GM23338 (cell line): Measurements from ENCODE around the gene MAOB. TPM values are rescaled to one million over a fixed set of nuclear protein-coding genes. Genes with fewer than 3 reads are reported as not detected.

Source experiments
- ATAC-seq: fragments of 200-7000 bp; cut with Tn5 transposase; 3 replicates; pipeline ENCODE4 v1.9.1; 2020
- DNase-seq: peaks from one replicate; pipeline ENCODE4 v3.0.0-alpha.2; 2015; ENCODE audit warnings: low spot score
- H2AFZ ChIP-seq: fragments of 200-600 bp; sonication (generic); 2 replicates; pipeline ENCODE4 v1.8.0; 2016; ENCODE audit warnings: antibody characterized with exemption, mild to moderate bottlenecking, moderate library complexity
- H3F3A ChIP-seq: fragments of 200-600 bp; sonication (generic); replicated peaks from 2 replicates; pipeline ENCODE4 v1.8.0; 2017; ENCODE audit warnings: antibody characterized with exemption, mixed run types, low read depth
- H3K27ac ChIP-seq: fragments of 200-600 bp; sonication (generic); 2 replicates; pipeline ENCODE4 v1.6.1; 2016; ENCODE audit warnings: low read depth
- H3K27me3 ChIP-seq: fragments of 200-600 bp; sonication (generic); 2 replicates; pipeline ENCODE4 v1.8.0; 2016; ENCODE audit warnings: mild to moderate bottlenecking, mixed run types, moderate library complexity; ENCODE audit not compliant: insufficient read depth
- H3K36me3 ChIP-seq: fragments of 200-600 bp; sonication (generic); 2 replicates; pipeline ENCODE4 v1.8.0; 2016; ENCODE audit warnings: mild to moderate bottlenecking; ENCODE audit not compliant: insufficient read depth
- H3K4me1 ChIP-seq: fragments of 200-600 bp; sonication (generic); 2 replicates; pipeline ENCODE4 v1.8.0; 2016; ENCODE audit warnings: mild to moderate bottlenecking, moderate library complexity; ENCODE audit not compliant: insufficient read depth
- H3K4me2 ChIP-seq: fragments of 200-600 bp; sonication (generic); 2 replicates; pipeline ENCODE4 v1.7.1; 2017; ENCODE audit warnings: mixed run types
- H3K4me3 ChIP-seq: fragments of 200-600 bp; sonication (generic); 2 replicates; pipeline ENCODE4 v1.6.1; 2016; ENCODE audit warnings: mixed run types
- H3K79me2 ChIP-seq: fragments of 200-600 bp; sonication (generic); replicated peaks from 2 replicates; pipeline ENCODE4 v1.8.0; 2017; ENCODE audit warnings: mild to moderate bottlenecking; ENCODE audit not compliant: insufficient read depth
- H3K9me2 ChIP-seq: fragments of 200-600 bp; sonication (generic); 2 replicates; pipeline ENCODE4 v1.8.0; 2017; ENCODE audit not compliant: insufficient read depth
- H4K20me1 ChIP-seq: fragments of 200-600 bp; sonication (generic); replicated peaks from 2 replicates; pipeline ENCODE4 v1.8.0; 2017; ENCODE audit warnings: mild to moderate bottlenecking; ENCODE audit not compliant: insufficient read depth
- H3K27ac Mint-ChIP-seq: 2 replicates; pipeline ENCODE4 v1.8.0; 2020; ENCODE audit warnings: inconsistent platforms, mild to moderate bottlenecking, moderate library complexity, mixed read lengths
- H3K27me3 Mint-ChIP-seq: 3 replicates; pipeline ENCODE4 v1.8.0; 2022; ENCODE audit warnings: low read depth, mild to moderate bottlenecking, moderate library complexity, mixed read lengths, inconsistent platforms; ENCODE audit not compliant: insufficient read depth, poor library complexity
- H3K36me3 Mint-ChIP-seq: 3 replicates; pipeline ENCODE4 v1.8.0; 2021; ENCODE audit warnings: low read depth, mild to moderate bottlenecking, inconsistent platforms, moderate library complexity, mixed read lengths
- H3K4me1 Mint-ChIP-seq: 3 replicates; pipeline ENCODE4 v1.8.0; 2020; ENCODE audit warnings: mild to moderate bottlenecking, inconsistent platforms, mixed read lengths
- H3K4me3 Mint-ChIP-seq: 3 replicates; pipeline ENCODE4 v1.8.0; 2021; ENCODE audit warnings: moderate library complexity, mild to moderate bottlenecking, inconsistent platforms, mixed read lengths
- H3K9me3 Mint-ChIP-seq: 3 replicates; pipeline ENCODE4 v1.8.0; 2020; ENCODE audit warnings: moderate library complexity, mild to moderate bottlenecking, inconsistent platforms, mixed read lengths
- CREB1 ChIP-seq: fragments of 250-450 bp; sonication (Bioruptor Pico); IDR thresholded peaks from 2 replicates; pipeline ENCODE4 v1.5.0; 2020; ENCODE audit warnings: low read depth, mild to moderate bottlenecking, moderate library complexity
- EZH2 ChIP-seq: fragments of 200-600 bp; sonication (generic); IDR thresholded peaks from one replicate; pipeline ENCODE4 v1.8.0; 2017; ENCODE audit warnings: antibody characterized with exemption, mild to moderate bottlenecking, low read depth; ENCODE audit not compliant: unreplicated experiment
- EZH2phosphoT487 ChIP-seq: fragments of 200-600 bp; sonication (generic); IDR thresholded peaks from one replicate; pipeline ENCODE4 v1.8.1; 2018; ENCODE audit warnings: antibody characterized with exemption; ENCODE audit not compliant: unreplicated experiment
- NANOG ChIP-seq: IDR thresholded peaks from 2 replicates; pipeline ENCODE4 v1.6.1; 2016; ENCODE audit warnings: antibody characterized with exemption, borderline replicate concordance
- POLR2AphosphoS5 ChIP-seq: IDR thresholded peaks from 2 replicates; pipeline ENCODE4 v1.6.1; 2016; ENCODE audit warnings: antibody characterized with exemption, low read depth
- STAT1 ChIP-seq: IDR thresholded peaks from one replicate; pipeline ENCODE4 v1.6.1; 2016; ENCODE audit warnings: antibody characterized with exemption; ENCODE audit not compliant: unreplicated experiment
- ZNF114 ChIP-seq: fragments of 250-450 bp; sonication (Bioruptor Pico); IDR thresholded peaks from 2 replicates; pipeline ENCODE4 v1.5.0; 2020; ENCODE audit warnings: mild to moderate bottlenecking, moderate library complexity
- polyA plus RNA-seq: library from polyadenylated mRNA; unstranded; fragments of >200 nt; fragmentation: Nextera tagmentation; extraction: Ambion mirVana; gene quantifications from 2 replicates; pipeline ENCODE4 v1.2.1, GENCODE V29; 2016
- total RNA-seq: library from RNA; depleted of rRNA; stranded (reverse); fragments of >200 nt; shearing (Covaris generic); gene quantifications from 2 replicates; pipeline ENCODE4 v1.2.3, GENCODE V29; 2014
- TF ChIP-seq, protein P1 (sequence below): IDR thresholded peaks from one replicate; pipeline ENCODE4 v1.6.1; 2018; ENCODE audit warnings: antibody characterized with exemption; ENCODE audit not compliant: unreplicated experiment
- TF ChIP-seq, protein P2 (sequence below): IDR thresholded peaks from 2 replicates; pipeline ENCODE4 v1.6.1; 2016; ENCODE audit warnings: antibody characterized with exemption
- TF ChIP-seq, protein P3 (sequence below), 2 experiments: fragments of 200-600 bp in 1 of 2; sonication (generic) in 1 of 2; conservative IDR thresholded peaks; 2 replicates each; pipeline versions ENCODE4 v1.5.1 to v1.6.1; 2016 to 2017; ENCODE audit warnings: antibody characterized with exemption in 2 of 2, low read depth in 2 of 2, mild to moderate bottlenecking in 2 of 2, moderate library complexity in 1 of 2

MAOB gene
- total and polyA plus RNA-seq, 2 experiments from 2014 or later, result 1.0 to 1.3 TPM

DNA sequence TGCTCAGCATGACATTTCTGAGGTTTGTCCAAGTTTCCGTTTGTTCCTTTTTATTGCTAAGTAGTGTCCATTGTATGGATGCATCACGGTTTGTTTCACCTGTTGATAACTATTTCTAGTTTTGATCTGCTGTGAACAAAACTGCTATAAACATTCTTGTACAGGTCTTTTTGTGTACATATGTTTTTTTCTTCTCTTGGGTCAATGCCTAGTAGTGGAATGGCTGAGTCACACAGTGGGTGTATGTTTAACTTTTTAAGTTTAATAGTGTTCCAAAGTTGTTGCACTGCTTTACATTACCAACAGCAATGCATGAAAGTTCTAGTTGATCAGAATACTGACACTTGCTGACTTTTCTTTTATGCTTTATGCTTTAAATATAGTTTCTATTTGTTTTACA is 76.7 kb downstream of the MAOB start:
- DNase-seq (no peak), ATAC-seq (no peak)
- no peaks in the 10 kb centered on the region for H3K79me2 ChIP-seq
- H3K4me2 ChIP-seq, result no peak overlapping the region
- H3K4me1 Mint-ChIP-seq, result no peaks in the 10 kb centered on the region
- H4K20me1 ChIP-seq, result no peaks in the 10 kb centered on the region
- no peaks in the 10 kb centered on the region for H3K9me2 ChIP-seq
- H3K27ac ChIP-seq, result no peak overlapping the region
- no peaks in the 10 kb centered on the region for H3F3A ChIP-seq
- H3K27ac Mint-ChIP-seq, result no peak overlapping the region
- H3K4me3 ChIP-seq, result no peak overlapping the region
- no peaks in the 10 kb centered on the region for H3K36me3 Mint-ChIP-seq
- no peak overlapping the region for H2AFZ ChIP-seq
- no peaks in the 10 kb centered on the region for H3K4me1 ChIP-seq
- H3K27me3 ChIP-seq, result no peaks in the 10 kb centered on the region
- H3K9me3 Mint-ChIP-seq, result no peaks in the 10 kb centered on the region
- no peaks in the 10 kb centered on the region for H3K27me3 Mint-ChIP-seq
- TF ChIP-seq EZH2phosphoT487 (no peak), CREB1 (no peak), ZNF114 (CRISPR knock-in tag) (no peak), POLR2AphosphoS5 (no peak), EZH2 (no peak), NANOG (no peak), STAT1 (no peak)
- TF ChIP-seq, protein P1, sequence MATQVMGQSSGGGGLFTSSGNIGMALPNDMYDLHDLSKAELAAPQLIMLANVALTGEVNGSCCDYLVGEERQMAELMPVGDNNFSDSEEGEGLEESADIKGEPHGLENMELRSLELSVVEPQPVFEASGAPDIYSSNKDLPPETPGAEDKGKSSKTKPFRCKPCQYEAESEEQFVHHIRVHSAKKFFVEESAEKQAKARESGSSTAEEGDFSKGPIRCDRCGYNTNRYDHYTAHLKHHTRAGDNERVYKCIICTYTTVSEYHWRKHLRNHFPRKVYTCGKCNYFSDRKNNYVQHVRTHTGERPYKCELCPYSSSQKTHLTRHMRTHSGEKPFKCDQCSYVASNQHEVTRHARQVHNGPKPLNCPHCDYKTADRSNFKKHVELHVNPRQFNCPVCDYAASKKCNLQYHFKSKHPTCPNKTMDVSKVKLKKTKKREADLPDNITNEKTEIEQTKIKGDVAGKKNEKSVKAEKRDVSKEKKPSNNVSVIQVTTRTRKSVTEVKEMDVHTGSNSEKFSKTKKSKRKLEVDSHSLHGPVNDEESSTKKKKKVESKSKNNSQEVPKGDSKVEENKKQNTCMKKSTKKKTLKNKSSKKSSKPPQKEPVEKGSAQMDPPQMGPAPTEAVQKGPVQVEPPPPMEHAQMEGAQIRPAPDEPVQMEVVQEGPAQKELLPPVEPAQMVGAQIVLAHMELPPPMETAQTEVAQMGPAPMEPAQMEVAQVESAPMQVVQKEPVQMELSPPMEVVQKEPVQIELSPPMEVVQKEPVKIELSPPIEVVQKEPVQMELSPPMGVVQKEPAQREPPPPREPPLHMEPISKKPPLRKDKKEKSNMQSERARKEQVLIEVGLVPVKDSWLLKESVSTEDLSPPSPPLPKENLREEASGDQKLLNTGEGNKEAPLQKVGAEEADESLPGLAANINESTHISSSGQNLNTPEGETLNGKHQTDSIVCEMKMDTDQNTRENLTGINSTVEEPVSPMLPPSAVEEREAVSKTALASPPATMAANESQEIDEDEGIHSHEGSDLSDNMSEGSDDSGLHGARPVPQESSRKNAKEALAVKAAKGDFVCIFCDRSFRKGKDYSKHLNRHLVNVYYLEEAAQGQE, result no peak
- H3K4me3 Mint-ChIP-seq, result no peak overlapping the region
- no peaks in the 10 kb centered on the region for H3K36me3 ChIP-seq

DNA sequence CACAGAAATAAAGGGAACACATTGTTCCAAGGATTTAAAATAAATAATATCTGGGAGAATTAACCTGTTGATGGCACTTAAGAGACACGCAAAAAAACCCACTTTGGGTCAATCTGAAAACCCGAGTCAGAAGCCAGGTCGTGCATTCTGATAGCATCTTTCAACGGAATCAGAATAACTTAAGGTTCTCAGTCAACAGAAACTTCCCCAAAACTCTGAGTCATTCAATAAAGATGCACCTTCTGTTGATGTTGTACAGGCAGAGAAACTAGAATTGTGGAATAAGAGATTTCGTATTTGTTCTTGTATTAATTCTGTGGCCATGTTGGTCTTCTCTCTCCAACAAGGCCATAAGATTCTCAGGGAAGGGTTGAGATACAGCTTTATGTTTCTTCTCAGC is 78.2 kb downstream of the MAOB start:
- H2AFZ ChIP-seq, result no peak overlapping the region
- no peaks in the 10 kb centered on the region for H3K4me1 Mint-ChIP-seq
- H3K27ac Mint-ChIP-seq, result no peak overlapping the region
- no peaks in the 10 kb centered on the region for H3K27me3 ChIP-seq
- H3K27me3 Mint-ChIP-seq, result no peaks in the 10 kb centered on the region
- DNase-seq (no peak), ATAC-seq (no peak)
- no peaks in the 10 kb centered on the region for H4K20me1 ChIP-seq
- H3K27ac ChIP-seq, result no peak overlapping the region
- H3K79me2 ChIP-seq, result no peaks in the 10 kb centered on the region
- H3K9me3 Mint-ChIP-seq, result no peaks in the 10 kb centered on the region
- H3F3A ChIP-seq, result no peaks in the 10 kb centered on the region
- H3K36me3 Mint-ChIP-seq, result no peaks in the 10 kb centered on the region
- H3K9me2 ChIP-seq, result no peaks in the 10 kb centered on the region
- TF ChIP-seq POLR2AphosphoS5 (no peak), EZH2 (no peak), EZH2phosphoT487 (no peak), STAT1 (no peak)
- TF ChIP-seq, protein P2, sequence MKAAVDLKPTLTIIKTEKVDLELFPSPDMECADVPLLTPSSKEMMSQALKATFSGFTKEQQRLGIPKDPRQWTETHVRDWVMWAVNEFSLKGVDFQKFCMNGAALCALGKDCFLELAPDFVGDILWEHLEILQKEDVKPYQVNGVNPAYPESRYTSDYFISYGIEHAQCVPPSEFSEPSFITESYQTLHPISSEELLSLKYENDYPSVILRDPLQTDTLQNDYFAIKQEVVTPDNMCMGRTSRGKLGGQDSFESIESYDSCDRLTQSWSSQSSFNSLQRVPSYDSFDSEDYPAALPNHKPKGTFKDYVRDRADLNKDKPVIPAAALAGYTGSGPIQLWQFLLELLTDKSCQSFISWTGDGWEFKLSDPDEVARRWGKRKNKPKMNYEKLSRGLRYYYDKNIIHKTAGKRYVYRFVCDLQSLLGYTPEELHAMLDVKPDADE, result no peak
- TF ChIP-seq, protein P3, sequence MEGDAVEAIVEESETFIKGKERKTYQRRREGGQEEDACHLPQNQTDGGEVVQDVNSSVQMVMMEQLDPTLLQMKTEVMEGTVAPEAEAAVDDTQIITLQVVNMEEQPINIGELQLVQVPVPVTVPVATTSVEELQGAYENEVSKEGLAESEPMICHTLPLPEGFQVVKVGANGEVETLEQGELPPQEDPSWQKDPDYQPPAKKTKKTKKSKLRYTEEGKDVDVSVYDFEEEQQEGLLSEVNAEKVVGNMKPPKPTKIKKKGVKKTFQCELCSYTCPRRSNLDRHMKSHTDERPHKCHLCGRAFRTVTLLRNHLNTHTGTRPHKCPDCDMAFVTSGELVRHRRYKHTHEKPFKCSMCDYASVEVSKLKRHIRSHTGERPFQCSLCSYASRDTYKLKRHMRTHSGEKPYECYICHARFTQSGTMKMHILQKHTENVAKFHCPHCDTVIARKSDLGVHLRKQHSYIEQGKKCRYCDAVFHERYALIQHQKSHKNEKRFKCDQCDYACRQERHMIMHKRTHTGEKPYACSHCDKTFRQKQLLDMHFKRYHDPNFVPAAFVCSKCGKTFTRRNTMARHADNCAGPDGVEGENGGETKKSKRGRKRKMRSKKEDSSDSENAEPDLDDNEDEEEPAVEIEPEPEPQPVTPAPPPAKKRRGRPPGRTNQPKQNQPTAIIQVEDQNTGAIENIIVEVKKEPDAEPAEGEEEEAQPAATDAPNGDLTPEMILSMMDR (conservative IDR thresholded peaks at IDR 0.05; ENCODE audit: low read depth in 2 of 2), result no peak
- H3K36me3 ChIP-seq, result no peaks in the 10 kb centered on the region
- H3K4me3 Mint-ChIP-seq, result no peak overlapping the region
- no peaks in the 10 kb centered on the region for H3K4me1 ChIP-seq
- no peak overlapping the region for H3K4me3 ChIP-seq
- H3K4me2 ChIP-seq, result no peak overlapping the region
